OCI-LY3 (cell line): ENCODE results near the gene HPCAL1.

Source experiments
- H2AFZ ChIP-seq: fragments of 200-600, 300-600 bp; shearing (Covaris generic); 2 replicates; pipeline ENCODE4 v1.6.0; 2014; ENCODE audit warnings: antibody characterized with exemption, low read depth, low read length
- H3K27ac ChIP-seq: fragments of 200-600, 300-600 bp; sonication (generic); 2 replicates; pipeline ENCODE4 v1.5.1; 2014; ENCODE audit warnings: mild to moderate bottlenecking, low read length, moderate library complexity, mixed read lengths
- H3K27me3 ChIP-seq: fragments of 200-600, 300-600 bp; sonication (generic); 2 replicates; pipeline ENCODE4 v1.6.1; 2014; ENCODE audit warnings: low read depth, low read length, mixed read lengths
- H3K36me3 ChIP-seq: fragments of 200-600, 300-600 bp; sonication (generic); replicated peaks from 2 replicates; pipeline ENCODE3; 2014; ENCODE audit warnings: low read depth, low read length, mixed read lengths
- H3K4me1 ChIP-seq: fragments of 300-600, 200-600 bp; sonication (generic); 2 replicates; pipeline ENCODE4 v1.6.1; 2014; ENCODE audit warnings: low read length, mixed read lengths
- H3K4me2 ChIP-seq: fragments of 200-600, 300-600 bp; sonication (generic); 2 replicates; pipeline ENCODE4 v1.6.1; 2014; ENCODE audit warnings: low read length, mixed read lengths
- H3K4me3 ChIP-seq: fragments of 300-600, 200-600 bp; sonication (generic); 2 replicates; pipeline ENCODE4 v1.5.1; 2014; ENCODE audit warnings: antibody characterized with exemption, mild to moderate bottlenecking, low read length, moderate library complexity
- H3K79me2 ChIP-seq: fragments of 300-600, 200-600 bp; shearing (Covaris generic); 2 replicates; pipeline ENCODE4 v1.6.1; 2014; ENCODE audit warnings: mild to moderate bottlenecking, low read length, mixed read lengths
- H3K9ac ChIP-seq: fragments of 300-600, 200-600 bp; shearing (Covaris generic); 2 replicates; pipeline ENCODE4 v1.6.0; 2014; ENCODE audit warnings: mild to moderate bottlenecking, low read length, moderate library complexity
- H3K9me3 ChIP-seq: fragments of 200-600, 300-600 bp; shearing (Covaris generic); 2 replicates; pipeline ENCODE4 v1.6.1; 2014; ENCODE audit warnings: low read length, mixed read lengths; ENCODE audit not compliant: insufficient read depth
- H4K20me1 ChIP-seq: fragments of 200-600, 300-600 bp; sonication (generic); 2 replicates; pipeline ENCODE4 v1.6.1; 2016; ENCODE audit warnings: low read length, mixed read lengths; ENCODE audit not compliant: insufficient read depth
- EZH2phosphoT487 ChIP-seq: fragments of 200-600 bp; shearing (Covaris generic); IDR thresholded peaks from 2 replicates; pipeline ENCODE4 v1.6.1; 2018; ENCODE audit warnings: antibody characterized with exemption, mixed run types, low read depth
- TF ChIP-seq, protein P1 (sequence below): fragments of 200-600, 300-600 bp; sonication (generic); IDR thresholded peaks from 2 replicates; pipeline ENCODE4 v1.5.1; 2014; ENCODE audit warnings: antibody characterized with exemption, low read length, low read depth

Gene HPCAL1

GRCh38 chr2:10365412-10365811 lies 62.7 kb downstream of the HPCAL1 start:
- no peak overlapping the region for H3K9ac ChIP-seq

DNA sequence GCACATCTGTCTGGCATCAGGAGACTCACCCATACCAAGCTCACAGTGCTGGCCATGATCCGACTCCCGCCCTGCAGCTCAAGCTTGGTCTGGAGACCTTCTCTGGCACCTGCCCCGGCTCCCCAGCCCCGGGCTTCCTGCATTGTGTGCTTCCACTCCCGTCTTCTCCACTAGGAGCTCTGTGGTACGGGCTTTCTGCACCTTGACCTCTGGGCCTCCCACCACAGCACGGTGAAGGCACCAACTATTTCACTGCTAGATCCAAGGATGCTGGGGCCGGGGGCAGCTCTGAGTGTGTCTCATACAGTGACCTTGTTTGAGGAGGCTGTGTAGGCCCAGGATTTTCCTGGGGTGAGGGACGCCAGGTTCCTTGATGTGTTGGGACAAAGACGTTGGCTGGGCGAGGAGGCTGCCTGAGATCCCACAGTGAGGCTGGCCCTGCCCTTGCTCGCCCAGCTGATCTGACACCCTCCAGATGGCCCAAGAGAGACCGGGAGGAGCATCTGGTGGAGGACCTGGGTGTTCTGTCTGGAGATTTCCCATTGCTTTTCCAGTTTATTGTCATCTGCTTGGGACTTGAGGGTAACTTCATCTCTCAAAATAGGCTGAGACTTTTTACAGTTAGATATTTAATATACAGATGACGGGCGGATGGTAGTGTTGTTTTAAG lies 64.0 kb downstream of the HPCAL1 start:
- Histone ChIP-seq H3K4me2 (no peak overlapping the region), H3K79me2 (no peaks in the 10 kb centered on the region), H4K20me1 (0 out of 2 replicates have a peak, but pooled peaks cover 2% of the 10 kb centered on the region), H2AFZ (no peak overlapping the region), H3K4me3 (no peak overlapping the region), H3K27ac (no peak overlapping the region), H3K36me3 (no peaks in the 10 kb centered on the region), H3K9ac (no peak overlapping the region), H3K9me3 (no peaks in the 10 kb centered on the region), H3K27me3 (no peaks in the 10 kb centered on the region), H3K4me1 (no peaks in the 10 kb centered on the region)
- no peak for TF ChIP-seq EZH2phosphoT487
- TF ChIP-seq, protein P1, sequence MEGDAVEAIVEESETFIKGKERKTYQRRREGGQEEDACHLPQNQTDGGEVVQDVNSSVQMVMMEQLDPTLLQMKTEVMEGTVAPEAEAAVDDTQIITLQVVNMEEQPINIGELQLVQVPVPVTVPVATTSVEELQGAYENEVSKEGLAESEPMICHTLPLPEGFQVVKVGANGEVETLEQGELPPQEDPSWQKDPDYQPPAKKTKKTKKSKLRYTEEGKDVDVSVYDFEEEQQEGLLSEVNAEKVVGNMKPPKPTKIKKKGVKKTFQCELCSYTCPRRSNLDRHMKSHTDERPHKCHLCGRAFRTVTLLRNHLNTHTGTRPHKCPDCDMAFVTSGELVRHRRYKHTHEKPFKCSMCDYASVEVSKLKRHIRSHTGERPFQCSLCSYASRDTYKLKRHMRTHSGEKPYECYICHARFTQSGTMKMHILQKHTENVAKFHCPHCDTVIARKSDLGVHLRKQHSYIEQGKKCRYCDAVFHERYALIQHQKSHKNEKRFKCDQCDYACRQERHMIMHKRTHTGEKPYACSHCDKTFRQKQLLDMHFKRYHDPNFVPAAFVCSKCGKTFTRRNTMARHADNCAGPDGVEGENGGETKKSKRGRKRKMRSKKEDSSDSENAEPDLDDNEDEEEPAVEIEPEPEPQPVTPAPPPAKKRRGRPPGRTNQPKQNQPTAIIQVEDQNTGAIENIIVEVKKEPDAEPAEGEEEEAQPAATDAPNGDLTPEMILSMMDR, result no peak

More at GRCh38 chr2:10365412-10365811, 62.7 kb downstream of the HPCAL1 start:
- TF ChIP-seq EZH2phosphoT487, result no peak
- TF ChIP-seq, protein P1, result no peak
- H3K4me1 ChIP-seq, result no peaks in the 10 kb centered on the region
- H3K27ac ChIP-seq, result no peak overlapping the region
- no peaks in the 10 kb centered on the region for H3K27me3 ChIP-seq
- no peak overlapping the region for H3K4me3 ChIP-seq
- H3K79me2 ChIP-seq, result no peaks in the 10 kb centered on the region
- H4K20me1 ChIP-seq, result 0 out of 2 replicates have a peak, but pooled peaks cover 2% of the 10 kb centered on the region
- no peak overlapping the region for H3K4me2 ChIP-seq
- H2AFZ ChIP-seq, result no peak overlapping the region
- no peaks in the 10 kb centered on the region for H3K9me3 ChIP-seq
- H3K36me3 ChIP-seq, result no peaks in the 10 kb centered on the region

- no peak overlapping the region for H3K4me3 ChIP-seq
- no peak overlapping the region for H3K4me2 ChIP-seq
- H3K36me3 ChIP-seq, result no peaks in the 10 kb centered on the region
- no peaks in the 10 kb centered on the region for H3K9me3 ChIP-seq
- no peaks in the 10 kb centered on the region for H3K27me3 ChIP-seq
- no peaks in the 10 kb centered on the region for H3K4me1 ChIP-seq
- H3K27ac ChIP-seq, result no peak overlapping the region
- TF ChIP-seq, protein P1, result no peak
- no peak for TF ChIP-seq EZH2phosphoT487
- H3K79me2 ChIP-seq, result no peaks in the 10 kb centered on the region
- no peak overlapping the region for H3K9ac ChIP-seq
- H2AFZ ChIP-seq, result no peak overlapping the region
- H4K20me1 ChIP-seq, result 0 out of 2 replicates have a peak, but pooled peaks cover 2% of the 10 kb centered on the region
Measured at GRCh38 chr2:10367472-10368439, 65.1 kb downstream of the HPCAL1 start.
